H9 (cell line): Measurements from ENCODE around the gene KRTAP6-3. TPM values are rescaled to one million over a fixed set of nuclear protein-coding genes. Genes with fewer than 3 reads are reported as not detected.
A peak's percentile ranks its signal among the peaks of the same experiment; 100 is the strongest.

Source experiments
- DNase-seq: peaks from one replicate; pipeline ENCODE4 v3.0.0-alpha.2; 2017
- H2AFZ ChIP-seq: one replicate; pipeline ENCODE4 v1.6.1; 2013; ENCODE audit warnings: mild to moderate bottlenecking, low read length, control low read depth, moderate library complexity
- H2AK5ac ChIP-seq: 2 replicates; pipeline ENCODE4 v1.6.1; 2013; ENCODE audit warnings: low read length, control low read depth, mixed read lengths; ENCODE audit not compliant: insufficient read length
- H2BK120ac ChIP-seq: one replicate; pipeline ENCODE4 v1.6.1; 2013; ENCODE audit warnings: low read depth, mild to moderate bottlenecking, low read length, control low read depth, inconsistent platforms; ENCODE audit not compliant: poor library complexity, severe bottlenecking
- H2BK12ac ChIP-seq: 2 replicates; pipeline ENCODE4 v1.6.1; 2013; ENCODE audit warnings: low read length, control low read depth, mixed read lengths, low read depth; ENCODE audit not compliant: insufficient read length
- H2BK15ac ChIP-seq: 2 replicates; pipeline ENCODE4 v1.6.1; 2013; ENCODE audit warnings: low read depth, low read length, control low read depth
- H2BK20ac ChIP-seq: one replicate; pipeline ENCODE4 v1.6.1; 2013; ENCODE audit warnings: low read depth, mild to moderate bottlenecking, low read length, control low read depth, inconsistent platforms; ENCODE audit not compliant: poor library complexity, severe bottlenecking
- H2BK5ac ChIP-seq: 2 replicates; pipeline ENCODE4 v1.6.1; 2013; ENCODE audit warnings: low read length, control low read depth, mixed read lengths; ENCODE audit not compliant: insufficient read length
- H3K14ac ChIP-seq: 2 replicates; pipeline ENCODE4 v1.6.1; 2013; ENCODE audit warnings: low read length, control low read depth; ENCODE audit not compliant: insufficient read depth
- H3K18ac ChIP-seq: 2 replicates; pipeline ENCODE4 v1.6.1; 2013; ENCODE audit warnings: low read depth, mild to moderate bottlenecking, mixed read lengths, low read length, control low read depth; ENCODE audit not compliant: insufficient read length
- H3K23ac ChIP-seq: 2 replicates; pipeline ENCODE4 v1.6.1; 2013; ENCODE audit warnings: low read length, control low read depth, mixed read lengths, low read depth; ENCODE audit not compliant: insufficient read length
- H3K23me2 ChIP-seq: 2 replicates; pipeline ENCODE4 v1.6.1; 2013; ENCODE audit warnings: low read depth, mild to moderate bottlenecking, mixed read lengths, low read length, control low read depth; ENCODE audit not compliant: insufficient read length, poor library complexity, severe bottlenecking
- H3K27ac ChIP-seq: 2 replicates; pipeline ENCODE4 v1.5.1; 2013; ENCODE audit warnings: low read length, control low read depth, mixed read lengths, low read depth; ENCODE audit not compliant: insufficient read length
- H3K27me3 ChIP-seq: 2 replicates; pipeline ENCODE4 v1.6.1; 2013; ENCODE audit warnings: low read length, control low read depth, inconsistent platforms; ENCODE audit not compliant: insufficient read depth
- H3K4ac ChIP-seq: 2 replicates; pipeline ENCODE4 v1.6.1; 2013; ENCODE audit warnings: low read depth, mild to moderate bottlenecking, control low read depth, inconsistent platforms, low read length, moderate library complexity
- H3K4me1 ChIP-seq: 2 replicates; pipeline ENCODE4 v1.6.1; 2013; ENCODE audit warnings: low read length, control low read depth, inconsistent platforms; ENCODE audit not compliant: insufficient read depth
- H3K4me2 ChIP-seq: 2 replicates; pipeline ENCODE4 v1.6.1; 2013; ENCODE audit warnings: low read length, control low read depth, mixed read lengths; ENCODE audit not compliant: insufficient read length, insufficient read depth
- H3K56ac ChIP-seq: 2 replicates; pipeline ENCODE4 v1.6.1; 2013; ENCODE audit warnings: low read depth, mild to moderate bottlenecking, mixed read lengths, low read length, control low read depth; ENCODE audit not compliant: insufficient read length
- H3K79me1 ChIP-seq: 2 replicates; pipeline ENCODE4 v1.6.1; 2013; ENCODE audit warnings: low read depth, mild to moderate bottlenecking, moderate library complexity, low read length, control low read depth, inconsistent platforms; ENCODE audit not compliant: insufficient read depth, poor library complexity, severe bottlenecking
- H3K79me2 ChIP-seq: 2 replicates; pipeline ENCODE4 v1.6.1; 2013; ENCODE audit warnings: low read length, control low read depth, inconsistent platforms; ENCODE audit not compliant: insufficient read depth
- H3K9ac ChIP-seq: 2 replicates; pipeline ENCODE4 v1.6.1; 2013; ENCODE audit warnings: low read length, control low read depth, mixed read lengths; ENCODE audit not compliant: insufficient read length; ENCODE audit errors: extremely low read depth
- H3K9me3 ChIP-seq: one replicate; pipeline ENCODE4 v1.6.1; 2013; ENCODE audit warnings: low read depth, low read length, inconsistent platforms; ENCODE audit not compliant: control insufficient read depth
- H3T11ph ChIP-seq: one replicate; pipeline ENCODE4 v1.6.1; 2013; ENCODE audit warnings: mild to moderate bottlenecking, low read length, control low read depth, inconsistent platforms
- H4K20me1 ChIP-seq: one replicate; pipeline ENCODE4 v1.6.1; 2013; ENCODE audit not compliant: control insufficient read depth, insufficient read length, insufficient read depth
- H4K5ac ChIP-seq: 2 replicates; pipeline ENCODE4 v1.6.1; 2013; ENCODE audit warnings: low read depth, mild to moderate bottlenecking, mixed read lengths, low read length, control low read depth; ENCODE audit not compliant: insufficient read length
- H4K8ac ChIP-seq: replicated peaks from 2 replicates; pipeline ENCODE4 v1.6.1; 2013; ENCODE audit warnings: low read length, control low read depth, mixed read lengths, low read depth; ENCODE audit not compliant: insufficient read length
- H4K91ac ChIP-seq: 2 replicates; pipeline ENCODE4 v1.6.1; 2013; ENCODE audit warnings: low read depth, mild to moderate bottlenecking, moderate library complexity, mixed read lengths, low read length, control low read depth; ENCODE audit not compliant: insufficient read length
- H3K27ac Mint-ChIP-seq, 3 experiments: 2 replicates in 2 of 3; 3 replicates in 1 of 3; pipeline ENCODE4 v1.8.0; 2020 to 2021; ENCODE audit warnings: mixed read lengths in 3 of 3, mild to moderate bottlenecking in 1 of 3, moderate library complexity in 1 of 3
- H3K27me3 Mint-ChIP-seq: 2 replicates; pipeline ENCODE4 v1.8.0; 2021; ENCODE audit warnings: low read depth, mild to moderate bottlenecking, moderate library complexity, mixed read lengths
- H3K36me3 Mint-ChIP-seq, 3 experiments: 2 replicates in 2 of 3; 3 replicates in 1 of 3; pipeline ENCODE4 v1.8.0; 2020 to 2021; ENCODE audit warnings: low read depth in 3 of 3, mixed read lengths in 3 of 3; ENCODE audit not compliant: insufficient read depth in 1 of 3
- H3K4me1 Mint-ChIP-seq, 2 experiments: 2 replicates each; pipeline ENCODE4 v1.8.0; 2020; ENCODE audit warnings: mixed read lengths in 2 of 2
- H3K4me3 Mint-ChIP-seq, 2 experiments: 2 replicates in 1 of 2; 3 replicates in 1 of 2; pipeline ENCODE4 v1.8.0; 2020 to 2021; ENCODE audit warnings: mild to moderate bottlenecking in 2 of 2, mixed read lengths in 2 of 2, moderate library complexity in 1 of 2
- H3K9me3 Mint-ChIP-seq, 2 experiments: 2 replicates in 1 of 2; 3 replicates in 1 of 2; pipeline ENCODE4 v1.8.0; 2020; ENCODE audit warnings: mild to moderate bottlenecking in 2 of 2, mixed read lengths in 2 of 2, moderate library complexity in 1 of 2
- CTCF ChIP-seq: fragments of 200-600 bp; sonication (generic); conservative IDR thresholded peaks from 3 replicates; pipeline ENCODE4 v1.8.0; 2021; ENCODE audit warnings: antibody characterized with exemption, mild to moderate bottlenecking
- WGBS: extraction: QIAGEN DNeasy Blood & Tissue Kit; methylation state at CpG from one replicate; pipeline ENCODE4 v1.1.7; 2013; ENCODE audit warnings: missing lambda C conversion rate, low lambda C conversion rate, mixed read lengths; ENCODE audit not compliant: insufficient read length; ENCODE audit errors: extremely low coverage; 5-methylcytosine and 5-hydroxymethylcytosine counted together
- total RNA-seq: library from RNA; stranded (reverse); gene quantifications from 2 replicates; pipeline ENCODE4 v1.2.1, GENCODE V29; 2021

Gene KRTAP6-3
- total RNA-seq, 1 experiment from 2014 or later, result not detected

DNA sequence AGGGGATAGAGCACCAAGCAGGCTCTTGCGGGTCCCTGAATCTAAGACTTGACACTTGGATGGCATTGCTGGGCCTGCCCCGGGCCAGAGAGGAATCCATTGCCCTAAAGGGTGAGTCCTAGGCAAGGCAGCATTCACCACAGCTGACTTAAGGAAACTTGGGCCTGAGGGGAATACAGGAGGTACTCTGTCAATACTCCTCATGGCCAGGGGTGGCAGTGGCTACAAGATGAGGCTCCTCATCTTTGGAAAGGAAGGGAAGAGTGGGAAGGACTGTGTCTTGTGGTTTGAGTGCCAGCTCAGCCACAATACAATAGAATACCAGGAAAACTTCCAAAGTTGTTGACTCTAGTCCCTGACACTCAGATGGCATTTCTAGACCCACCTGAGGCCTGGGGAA, 13.7 kb downstream of the KRTAP6-3 start:
- Histone ChIP-seq H3K23ac (no peak overlapping the region), H3K23me2 (no peaks in the 10 kb centered on the region), H3T11ph (no peak overlapping the region), H3K79me1 (no peaks in the 10 kb centered on the region), H2BK12ac (no peak overlapping the region), H3K9me3 (no peaks in the 10 kb centered on the region), H2BK120ac (no peak overlapping the region), H4K5ac (no peak overlapping the region), H3K4ac (no peak overlapping the region), H3K79me2 (no peaks in the 10 kb centered on the region), H2AFZ (no peak overlapping the region), H3K56ac (no peak overlapping the region), H3K14ac (no peak overlapping the region), H4K91ac (no peak overlapping the region), H2AK5ac (no peak overlapping the region), H4K8ac (no peak overlapping the region), H3K9ac (no peak overlapping the region), H3K18ac (no peak overlapping the region), H2BK15ac (no peak overlapping the region), H2BK20ac (no peak overlapping the region), H2BK5ac (no peak overlapping the region), H3K27ac (no peak overlapping the region), H3K4me2 (no peak overlapping the region), H4K20me1 (no peaks in the 10 kb centered on the region), H3K4me1 (no peaks in the 10 kb centered on the region), H3K27me3 (no peaks in the 10 kb centered on the region)
- Mint-ChIP-seq H3K36me3 (peaks cover 0 to 27% (median 3%) of the 10 kb centered on the region in 3 experiments; a peak in 4 of 7 replicates), H3K27ac (no peak overlapping the region), H3K9me3 (peaks cover 2 to 39% of the 10 kb centered on the region in 2 experiments; a peak in 4 of 5 replicates), H3K4me1 (no peaks in the 10 kb centered on the region), H3K4me3 (no peak overlapping the region), H3K27me3 (peaks cover 5% of the 10 kb centered on the region)
- peak; percentile 56 for DNase-seq
- no peak for TF ChIP-seq CTCF
- no CpG with 5 or more reads among the region's 2 CpGs for WGBS
